Spleen (tissue), 11 donors: ENCODE results near the gene PRDM16. TPM values are rescaled to one million over a fixed set of nuclear protein-coding genes. Genes with fewer than 3 reads are reported as not detected.

Source experiments
- DNase-seq: peaks from one replicate; pipeline ENCODE4 v3.0.0-alpha.2; 2020
- H3K27ac ChIP-seq, 8 donors: fragments of 200-600 bp; sonication (generic) in 7 of 8; 1 replicate in 4 of 8; 2 replicates in 4 of 8; pipeline versions ENCODE4 v1.5.0 to v1.8.0; 2016 to 2021; ENCODE audit warnings: inconsistent platforms in 4 of 8, mild to moderate bottlenecking in 4 of 8, moderate library complexity in 1 of 8
- H3K27me3 ChIP-seq, 7 donors: fragments of 200-600 bp; sonication (generic) in 6 of 7; replicated peaks in 1 of 7; 1 replicate in 4 of 7; 2 replicates in 3 of 7; pipeline versions ENCODE4 v1.5.0 to v1.8.0; 2016 to 2021; ENCODE audit warnings: inconsistent platforms in 3 of 7, mild to moderate bottlenecking in 1 of 7
- H3K36me3 ChIP-seq, 6 donors: fragments of 200-600 bp; sonication (generic) in 5 of 6; 1 replicate in 4 of 6; 2 replicates in 2 of 6; pipeline versions ENCODE4 v1.5.0 to v1.8.0; 2016 to 2021; ENCODE audit warnings: inconsistent platforms in 2 of 6
- H3K4me1 ChIP-seq, 6 donors: fragments of 200-600 bp; sonication (generic) in 5 of 6; 1 replicate in 3 of 6; 2 replicates in 3 of 6; pipeline versions ENCODE4 v1.5.0 to v1.8.0; 2016 to 2021; ENCODE audit warnings: inconsistent platforms in 3 of 6
- H3K4me3 ChIP-seq, 8 donors: fragments of 200-600 bp; sonication (generic) in 7 of 8; 1 replicate in 4 of 8; 2 replicates in 4 of 8; pipeline versions ENCODE4 v1.5.0 to v1.8.0; 2016 to 2021; ENCODE audit warnings: inconsistent platforms in 4 of 8, mild to moderate bottlenecking in 4 of 8, moderate library complexity in 2 of 8
- H3K9me3 ChIP-seq, 8 donors: fragments of 200-600 bp; sonication (generic) in 7 of 8; 1 replicate in 4 of 8; 2 replicates in 4 of 8; pipeline versions ENCODE4 v1.5.0 to v1.8.0; 2016 to 2021; ENCODE audit warnings: inconsistent platforms in 4 of 8
- CTCF ChIP-seq, 11 experiments: fragments of 200-600 bp in 7 of 11; fragments of 450-650 bp in 4 of 11; sonication (generic) in 4 of 11; IDR thresholded peaks in 8 of 11; conservative IDR thresholded peaks in 3 of 11; 1 replicate in 7 of 11; 2 replicates in 4 of 11; pipeline versions ENCODE4 v1.4.0 to v1.8.0; 2016 to 2021; ENCODE audit warnings: antibody characterized with exemption in 11 of 11, inconsistent platforms in 4 of 11, mild to moderate bottlenecking in 1 of 11
- POLR2A ChIP-seq, 3 donors: fragments of 450-650 bp; IDR thresholded peaks; one replicate each; pipeline ENCODE4 v1.5.1; 2017; ENCODE audit warnings: antibody characterized with exemption in 3 of 3, mild to moderate bottlenecking in 1 of 3
- POLR2AphosphoS5 ChIP-seq, 3 donors: sonication (generic); formaldehyde crosslinking; IDR thresholded peaks; one replicate each; pipeline ENCODE4 v1.5.1; 2017; ENCODE audit warnings: antibody characterized with exemption in 3 of 3
- WGBS, 5 donors: extraction: QIAGEN DNeasy Blood & Tissue Kit in 3 of 5; methylation state at CpG; one replicate each; pipeline versions ENCODE4 v1.1.5 to v1.1.7; 2013 to 2018; 5-methylcytosine and 5-hydroxymethylcytosine counted together
- intact Hi-C: fragments of 100-400 bp; cut with DNase I; formaldehyde crosslinking; loops from one replicate; pipeline ENCODE4 v1.15.0; 2023; ENCODE audit warnings: low total_unique reads
- polyA plus RNA-seq, 3 donors: library from polyadenylated mRNA; stranded (reverse); fragments of 200-250 nt; gene quantifications; one replicate each; pipeline ENCODE4 v1.2.1, GENCODE V29; 2013
- total RNA-seq, 7 donors: library from RNA; depleted of rRNA in 3 of 7; stranded (reverse); fragments of >200 nt in 3 of 7; fragmentation: NEBNext Ultra II Directional in 4 of 7; extraction: Animal tissue kit (Norgen Biotek cat#: 25700) in 4 of 7; gene quantifications; one replicate each; pipeline versions ENCODE4 v1.1.0 to v1.2.1, GENCODE V29; 2016 to 2021
- donor health status: healthy with polysubstance abuse.
- donor health status: DM: no; HTN: no; CAD: no; lungs with moderate emphysema.
- donor health status: DM: no; HTN: no; CAD: no.
- donor health status: Bipolar disorder and iron deficiency.
- donor health status: healthy.
- donor health status: DM: no; HTN: no; CAD: no.
- donor health status: DM: yes; HTN: yes; CAD: no.

The PRDM16 gene
- total and polyA plus RNA-seq, 10 donors: 0.43 to 3.2 (median 1.4) TPM

- Histone ChIP-seq H3K27me3 (peaks cover 0 to 92% (median 0%) of the 10 kb centered on the region in 7 donors), H3K27ac (no peak overlapping the region), H3K36me3 (no peaks in the 10 kb centered on the region), H3K9me3 (no peaks in the 10 kb centered on the region), H3K4me3 (no peak overlapping the region), H3K4me1 (no peaks in the 10 kb centered on the region)
- intact Hi-C loops: no loop called here
- DNase-seq: no peak
- WGBS, 5 donors: 80 to 93% (median 86%) methylated on average over 18 to 28 of the region's 28 CpGs
- no peak for TF ChIP-seq POLR2AphosphoS5 (IDR thresholded peaks at IDR 0.05)
- TF ChIP-seq POLR2A (IDR thresholded peaks at IDR 0.05): no peak
- TF ChIP-seq CTCF (IDR thresholded peaks at IDR 0.05 in 8 of 11, conservative IDR thresholded peaks at IDR 0.05 in 3 of 11): no peak
Measured at GRCh38 chr1:3137111-3138100, 68.4 kb downstream of the PRDM16 start.

- H3K4me3 ChIP-seq: no peak overlapping the region
- DNase-seq: no peak
- H3K36me3 ChIP-seq: no peaks in the 10 kb centered on the region
- no peak overlapping the region for H3K27ac ChIP-seq
- intact Hi-C loops: no loop called here
- H3K4me1 ChIP-seq: no peaks in the 10 kb centered on the region
- no peaks in the 10 kb centered on the region for H3K9me3 ChIP-seq
- H3K27me3 ChIP-seq: peaks cover 0 to 92% (median 0%) of the 10 kb centered on the region in 7 donors
- whole genome bisulfite sequencing, 5 donors: 84 to 91% (median 86%) methylated on average over 13 to 18 of the region's 18 CpGs
- TF ChIP-seq POLR2AphosphoS5 (IDR thresholded peaks at IDR 0.05): no peak
Measured at GRCh38 chr1:3138623-3139151, 69.7 kb downstream of the PRDM16 start.

- DNase-seq: no peak
- intact Hi-C loops: no loop called here
- H3K36me3 ChIP-seq: no peaks in the 10 kb centered on the region
- no peaks in the 10 kb centered on the region for H3K9me3 ChIP-seq
- no peaks in the 10 kb centered on the region for H3K4me1 ChIP-seq
- H3K4me3 ChIP-seq: no peak overlapping the region
- H3K27me3 ChIP-seq: peaks cover 0 to 95% (median 0%) of the 10 kb centered on the region in 7 donors
- TF ChIP-seq CTCF (IDR thresholded peaks at IDR 0.05 in 8 of 11, conservative IDR thresholded peaks at IDR 0.05 in 3 of 11) (no peak), POLR2AphosphoS5 (IDR thresholded peaks at IDR 0.05) (no peak), POLR2A (IDR thresholded peaks at IDR 0.05) (no peak)
- WGBS, 5 donors: 78 to 85% (median 80%) methylated on average over 8 to 16 of the region's 16 CpGs
- no peak overlapping the region for H3K27ac ChIP-seq
Measured at GRCh38 chr1:3139451-3139852, 70.4 kb downstream of the PRDM16 start.

- intact Hi-C loops: no loop called here
- no peak overlapping the region for H3K4me3 ChIP-seq
Measured at GRCh38 chr1:3139871-3140361, 70.9 kb downstream of the PRDM16 start.

More at GRCh38 chr1:3139871-3140361, 70.9 kb downstream of the PRDM16 start:
- Histone ChIP-seq H3K27ac (no peak overlapping the region), H3K36me3 (no peaks in the 10 kb centered on the region), H3K27me3 (peaks cover 0 to 95% (median 0%) of the 10 kb centered on the region in 7 donors), H3K9me3 (no peaks in the 10 kb centered on the region), H3K4me1 (no peaks in the 10 kb centered on the region)
- DNase-seq: no peak
- 60 to 78% (median 74%) methylated on average over 25 to 26 of the region's 26 CpGs for WGBS, 5 donors
- TF ChIP-seq POLR2A (IDR thresholded peaks at IDR 0.05) (no peak), CTCF (IDR thresholded peaks at IDR 0.05 in 8 of 11, conservative IDR thresholded peaks at IDR 0.05 in 3 of 11) (no peak), POLR2AphosphoS5 (IDR thresholded peaks at IDR 0.05) (no peak)
